Measurements from ENCODE around the gene DTX3L. TPM values are rescaled to one million over a fixed set of nuclear protein-coding genes. Genes with fewer than 3 reads are reported as not detected.
A peak's percentile ranks its signal among the peaks of the same experiment; 100 is the strongest.

DTX3L gene
- total and polyA plus RNA-seq, 2 of the 13 experiments (the other 11 are each of a cell fraction or from before 2014, with no cell fraction given): 2.5 to 10.9 TPM

DNA sequence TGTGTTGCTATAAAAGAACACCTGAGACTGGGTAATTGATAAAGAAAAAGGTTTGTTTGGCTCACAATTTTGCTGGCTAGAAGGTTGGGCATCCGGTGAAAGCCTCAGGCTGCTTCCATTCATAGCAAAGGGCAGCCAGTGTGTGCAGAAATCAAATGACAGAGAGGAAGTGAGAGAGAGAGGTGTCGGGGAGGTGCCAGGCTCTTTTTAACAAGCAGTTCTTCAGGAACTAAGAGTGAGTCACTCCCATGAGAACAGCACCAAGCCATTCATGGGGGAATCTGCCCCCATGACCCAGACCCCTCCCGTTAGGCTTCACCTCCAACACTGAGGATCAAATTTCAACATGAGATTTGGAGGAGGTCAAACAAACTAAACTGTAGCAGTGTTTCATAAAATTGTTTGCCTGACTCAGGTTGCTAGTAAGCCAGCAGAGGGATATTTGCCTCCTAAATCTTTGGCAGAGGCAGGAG is 8.8 kb downstream of the DTX3L start (continued):
- TF ChIP-seq, protein P1, sequence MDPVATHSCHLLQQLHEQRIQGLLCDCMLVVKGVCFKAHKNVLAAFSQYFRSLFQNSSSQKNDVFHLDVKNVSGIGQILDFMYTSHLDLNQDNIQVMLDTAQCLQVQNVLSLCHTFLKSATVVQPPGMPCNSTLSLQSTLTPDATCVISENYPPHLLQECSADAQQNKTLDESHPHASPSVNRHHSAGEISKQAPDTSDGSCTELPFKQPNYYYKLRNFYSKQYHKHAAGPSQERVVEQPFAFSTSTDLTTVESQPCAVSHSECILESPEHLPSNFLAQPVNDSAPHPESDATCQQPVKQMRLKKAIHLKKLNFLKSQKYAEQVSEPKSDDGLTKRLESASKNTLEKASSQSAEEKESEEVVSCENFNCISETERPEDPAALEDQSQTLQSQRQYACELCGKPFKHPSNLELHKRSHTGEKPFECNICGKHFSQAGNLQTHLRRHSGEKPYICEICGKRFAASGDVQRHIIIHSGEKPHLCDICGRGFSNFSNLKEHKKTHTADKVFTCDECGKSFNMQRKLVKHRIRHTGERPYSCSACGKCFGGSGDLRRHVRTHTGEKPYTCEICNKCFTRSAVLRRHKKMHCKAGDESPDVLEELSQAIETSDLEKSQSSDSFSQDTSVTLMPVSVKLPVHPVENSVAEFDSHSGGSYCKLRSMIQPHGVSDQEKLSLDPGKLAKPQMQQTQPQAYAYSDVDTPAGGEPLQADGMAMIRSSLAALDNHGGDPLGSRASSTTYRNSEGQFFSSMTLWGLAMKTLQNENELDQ (CRISPR knock-in tag; IDR thresholded peaks at IDR 0.05; ENCODE audit: borderline replicate concordance): no peak
- TF ChIP-seq HMGA1 (CRISPR knock-in tag; conservative IDR thresholded peaks at IDR 0.05) (no peak), GATAD1 (CRISPR knock-in tag; IDR thresholded peaks at IDR 0.05) (no peak), MAF1 (CRISPR knock-in tag; IDR thresholded peaks at IDR 0.05; ENCODE audit: borderline replicate concordance) (no peak), GABPB1 (CRISPR knock-in tag; IDR thresholded peaks at IDR 0.05) (peak; percentile 14; the same call in 1 of the 2 replicates), HNF4A (CRISPR knock-in tag; IDR thresholded peaks at IDR 0.05) (peak; percentile 50), ZNF605 (CRISPR knock-in tag; IDR thresholded peaks at IDR 0.05) (no peak), ATAD3A (CRISPR knock-in tag; IDR thresholded peaks at IDR 0.05) (no peak), ZNF773 (CRISPR knock-in tag; IDR thresholded peaks at IDR 0.05; ENCODE audit: borderline replicate concordance) (no peak), PPARG (CRISPR knock-in tag; conservative IDR thresholded peaks at IDR 0.05) (0 out of 2 replicates have a peak, but pooled peaks have one; percentile 14), ZNF253 (CRISPR knock-in tag; IDR thresholded peaks at IDR 0.05; ENCODE audit: borderline replicate concordance) (no peak), ZNF34 (CRISPR knock-in tag; IDR thresholded peaks at IDR 0.05; ENCODE audit: borderline replicate concordance) (no peak), CHD2 (IDR thresholded peaks at IDR 0.05; ENCODE audit: low read depth, low read length) (no peak), ZNF225 (CRISPR knock-in tag; IDR thresholded peaks at IDR 0.05) (no peak), ZBTB42 (CRISPR knock-in tag; IDR thresholded peaks at IDR 0.05) (no peak), BRCA1 (CRISPR knock-in tag; IDR thresholded peaks at IDR 0.05) (no peak)
- TF ChIP-seq, protein P2, sequence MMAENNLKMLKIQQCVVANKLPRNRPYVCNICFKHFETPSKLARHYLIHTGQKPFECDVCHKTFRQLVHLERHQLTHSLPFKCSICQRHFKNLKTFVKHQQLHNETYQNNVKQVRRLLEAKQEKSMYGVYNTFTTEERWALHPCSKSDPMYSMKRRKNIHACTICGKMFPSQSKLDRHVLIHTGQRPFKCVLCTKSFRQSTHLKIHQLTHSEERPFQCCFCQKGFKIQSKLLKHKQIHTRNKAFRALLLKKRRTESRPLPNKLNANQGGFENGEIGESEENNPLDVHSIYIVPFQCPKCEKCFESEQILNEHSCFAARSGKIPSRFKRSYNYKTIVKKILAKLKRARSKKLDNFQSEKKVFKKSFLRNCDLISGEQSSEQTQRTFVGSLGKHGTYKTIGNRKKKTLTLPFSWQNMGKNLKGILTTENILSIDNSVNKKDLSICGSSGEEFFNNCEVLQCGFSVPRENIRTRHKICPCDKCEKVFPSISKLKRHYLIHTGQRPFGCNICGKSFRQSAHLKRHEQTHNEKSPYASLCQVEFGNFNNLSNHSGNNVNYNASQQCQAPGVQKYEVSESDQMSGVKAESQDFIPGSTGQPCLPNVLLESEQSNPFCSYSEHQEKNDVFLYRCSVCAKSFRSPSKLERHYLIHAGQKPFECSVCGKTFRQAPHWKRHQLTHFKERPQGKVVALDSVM (CRISPR knock-in tag; IDR thresholded peaks at IDR 0.05): no peak
- TF ChIP-seq, protein P3, sequence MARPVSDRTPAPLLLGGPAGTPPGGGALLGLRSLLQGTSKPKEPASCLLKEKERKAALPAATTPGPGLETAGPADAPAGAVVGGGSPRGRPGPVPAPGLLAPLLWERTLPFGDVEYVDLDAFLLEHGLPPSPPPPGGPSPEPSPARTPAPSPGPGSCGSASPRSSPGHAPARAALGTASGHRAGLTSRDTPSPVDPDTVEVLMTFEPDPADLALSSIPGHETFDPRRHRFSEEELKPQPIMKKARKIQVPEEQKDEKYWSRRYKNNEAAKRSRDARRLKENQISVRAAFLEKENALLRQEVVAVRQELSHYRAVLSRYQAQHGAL (CRISPR knock-in tag; IDR thresholded peaks at IDR 0.05; ENCODE audit: not compliant biosample characterization): no peak
- TF ChIP-seq, protein P4, sequence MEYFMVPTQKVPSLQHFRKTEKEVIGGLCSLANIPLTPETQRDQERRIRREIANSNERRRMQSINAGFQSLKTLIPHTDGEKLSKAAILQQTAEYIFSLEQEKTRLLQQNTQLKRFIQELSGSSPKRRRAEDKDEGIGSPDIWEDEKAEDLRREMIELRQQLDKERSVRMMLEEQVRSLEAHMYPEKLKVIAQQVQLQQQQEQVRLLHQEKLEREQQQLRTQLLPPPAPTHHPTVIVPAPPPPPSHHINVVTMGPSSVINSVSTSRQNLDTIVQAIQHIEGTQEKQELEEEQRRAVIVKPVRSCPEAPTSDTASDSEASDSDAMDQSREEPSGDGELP (IDR thresholded peaks at IDR 0.05; ENCODE audit: borderline replicate concordance, low read depth): no peak
- TF ChIP-seq, protein P5, sequence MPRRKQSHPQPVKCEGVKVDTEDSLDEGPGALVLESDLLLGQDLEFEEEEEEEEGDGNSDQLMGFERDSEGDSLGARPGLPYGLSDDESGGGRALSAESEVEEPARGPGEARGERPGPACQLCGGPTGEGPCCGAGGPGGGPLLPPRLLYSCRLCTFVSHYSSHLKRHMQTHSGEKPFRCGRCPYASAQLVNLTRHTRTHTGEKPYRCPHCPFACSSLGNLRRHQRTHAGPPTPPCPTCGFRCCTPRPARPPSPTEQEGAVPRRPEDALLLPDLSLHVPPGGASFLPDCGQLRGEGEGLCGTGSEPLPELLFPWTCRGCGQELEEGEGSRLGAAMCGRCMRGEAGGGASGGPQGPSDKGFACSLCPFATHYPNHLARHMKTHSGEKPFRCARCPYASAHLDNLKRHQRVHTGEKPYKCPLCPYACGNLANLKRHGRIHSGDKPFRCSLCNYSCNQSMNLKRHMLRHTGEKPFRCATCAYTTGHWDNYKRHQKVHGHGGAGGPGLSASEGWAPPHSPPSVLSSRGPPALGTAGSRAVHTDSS (CRISPR knock-in tag; conservative IDR thresholded peaks at IDR 0.05): no peak
- TF ChIP-seq, protein P6, sequence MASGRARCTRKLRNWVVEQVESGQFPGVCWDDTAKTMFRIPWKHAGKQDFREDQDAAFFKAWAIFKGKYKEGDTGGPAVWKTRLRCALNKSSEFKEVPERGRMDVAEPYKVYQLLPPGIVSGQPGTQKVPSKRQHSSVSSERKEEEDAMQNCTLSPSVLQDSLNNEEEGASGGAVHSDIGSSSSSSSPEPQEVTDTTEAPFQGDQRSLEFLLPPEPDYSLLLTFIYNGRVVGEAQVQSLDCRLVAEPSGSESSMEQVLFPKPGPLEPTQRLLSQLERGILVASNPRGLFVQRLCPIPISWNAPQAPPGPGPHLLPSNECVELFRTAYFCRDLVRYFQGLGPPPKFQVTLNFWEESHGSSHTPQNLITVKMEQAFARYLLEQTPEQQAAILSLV (CRISPR knock-in tag; IDR thresholded peaks at IDR 0.05; ENCODE audit: borderline replicate concordance): no peak

Data from HepG2 (cell line).